Measurements from ENCODE around the gene OR4D11. TPM values are rescaled to one million over a fixed set of nuclear protein-coding genes. Genes with fewer than 3 reads are reported as not detected.

The OR4D11 gene
- total and polyA plus RNA-seq, 9 of the 15 experiments (the other 6 are each of a cell fraction or from before 2014, with no cell fraction given), result not detected

GRCh38 chr11:59550368-59550841, 47.0 kb downstream of the OR4D11 start (continued):
- TF ChIP-seq CXXC5 (CRISPR knock-in tag; IDR thresholded peaks at IDR 0.05), result peak; percentile 80
- no peak for TF ChIP-seq CBX5 (IDR thresholded peaks at IDR 0.05; ENCODE audit: borderline replicate concordance, low read depth)
- no peak for TF ChIP-seq LEF1 (IDR thresholded peaks at IDR 0.05)
- TF ChIP-seq SMARCA4 (IDR thresholded peaks at IDR 0.05), result no peak
- 0 out of 2 replicates have a peak, but pooled peaks have one; percentile 37 for TF ChIP-seq THRAP3 (IDR thresholded peaks at IDR 0.05; ENCODE audit: borderline replicate concordance)
- TF ChIP-seq DMBX1 (CRISPR knock-in tag; IDR thresholded peaks at IDR 0.05; ENCODE audit: borderline replicate concordance), result no peak
- no peak for TF ChIP-seq DDX20 (tag; IDR thresholded peaks at IDR 0.05; ENCODE audit: low read depth)
- TF ChIP-seq RBFOX2 (IDR thresholded peaks at IDR 0.05; ENCODE audit: low read depth, low read length), result peak; percentile 91
- no peak for TF ChIP-seq SREBF1 (IDR thresholded peaks at IDR 0.05; ENCODE audit: borderline replicate concordance, low read depth, low read length)
- no peak for TF ChIP-seq USF1 (CRISPR knock-in tag; IDR thresholded peaks at IDR 0.05)
- peak; percentile 27; the same call in 1 of the 2 replicates for TF ChIP-seq VEZF1 (CRISPR knock-in tag; IDR thresholded peaks at IDR 0.05)
- no peak for TF ChIP-seq ZKSCAN8 (CRISPR knock-in tag; IDR thresholded peaks at IDR 0.05)
- TF ChIP-seq ZNF133 (CRISPR knock-in tag; IDR thresholded peaks at IDR 0.05), result no peak
- peak; percentile 51; the same call in 1 of the 2 replicates for TF ChIP-seq MEF2A (IDR thresholded peaks at IDR 0.05; ENCODE audit: control insufficient read depth, low read depth, low read length)
- TF ChIP-seq BRD4 (IDR thresholded peaks at IDR 0.05), result no peak
- TF ChIP-seq TCF7 (IDR thresholded peaks at IDR 0.05; ENCODE audit: borderline replicate concordance), result no peak
- TF ChIP-seq RFX5 (IDR thresholded peaks at IDR 0.05; ENCODE audit: low read depth, low read length), result no peak; the same call in 1 of the 2 replicates
- peak; percentile 69 for TF ChIP-seq CREM (IDR thresholded peaks at IDR 0.05; ENCODE audit: low read depth)
- no peak for TF ChIP-seq ZNF3 (CRISPR knock-in tag; IDR thresholded peaks at IDR 0.05)
- no peak for TF ChIP-seq PTBP1 (IDR thresholded peaks at IDR 0.05; ENCODE audit: low read depth, low read length)
- TF ChIP-seq HOMEZ (CRISPR knock-in tag; IDR thresholded peaks at IDR 0.05), result no peak

Measured in K562 (cell line).